ENCODE results near the gene EFNB3. TPM values are rescaled to one million over a fixed set of nuclear protein-coding genes. Genes with fewer than 3 reads are reported as not detected.

The EFNB3 gene
- polyA plus RNA-seq, 1 donor = 21.3 TPM

DNA sequence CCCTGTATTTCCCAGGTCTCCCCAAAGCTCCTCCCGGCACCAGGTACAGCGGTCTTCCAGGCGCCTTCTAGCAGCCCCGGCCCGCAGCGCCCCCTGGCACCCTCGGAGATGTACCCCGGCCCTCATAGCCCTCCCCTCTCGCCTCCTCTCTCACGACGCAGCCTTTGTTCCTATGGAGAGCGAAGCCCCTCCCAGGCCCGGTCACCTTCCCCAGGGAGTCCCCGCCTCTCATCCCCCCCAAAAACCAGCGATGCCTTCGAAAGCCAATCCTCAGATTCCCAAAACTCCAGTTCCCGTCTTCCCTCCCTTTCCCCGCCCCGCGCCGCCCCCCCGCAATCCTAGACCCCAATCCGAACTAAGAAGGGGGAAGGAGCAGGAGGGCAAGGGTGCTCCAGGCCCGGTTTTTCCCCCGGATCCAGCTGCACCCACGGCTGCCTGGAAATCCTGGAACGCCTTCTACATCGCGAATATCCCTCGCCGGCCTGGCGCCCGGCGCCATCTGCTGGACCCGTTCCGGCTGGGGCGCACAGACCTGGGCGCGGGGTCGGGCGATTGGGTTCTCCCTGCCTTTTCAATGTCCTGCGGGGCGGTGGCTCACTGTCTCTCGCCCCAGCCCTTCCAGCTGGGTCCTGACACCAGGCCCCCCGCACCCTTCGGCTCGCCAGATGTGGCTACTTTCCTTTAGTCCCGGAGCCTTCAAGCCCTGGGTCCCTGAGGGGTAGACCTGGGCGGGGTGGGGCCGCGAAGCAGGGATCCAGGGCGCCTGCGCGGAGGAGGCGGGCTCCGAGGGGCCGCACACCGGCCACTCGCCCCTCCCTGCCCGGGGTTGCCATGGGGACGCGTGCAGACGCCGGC is 12.1 kb downstream of the EFNB3 start, which contains the start of gene DNAH2:
TSS of gene DNAH2 (plus strand) at position 844 of the 855 bp plus-strand sequence. CDS start 1,991 bp downstream, outside the sequence.
- DNase-seq = peak; percentile 96

DNA sequence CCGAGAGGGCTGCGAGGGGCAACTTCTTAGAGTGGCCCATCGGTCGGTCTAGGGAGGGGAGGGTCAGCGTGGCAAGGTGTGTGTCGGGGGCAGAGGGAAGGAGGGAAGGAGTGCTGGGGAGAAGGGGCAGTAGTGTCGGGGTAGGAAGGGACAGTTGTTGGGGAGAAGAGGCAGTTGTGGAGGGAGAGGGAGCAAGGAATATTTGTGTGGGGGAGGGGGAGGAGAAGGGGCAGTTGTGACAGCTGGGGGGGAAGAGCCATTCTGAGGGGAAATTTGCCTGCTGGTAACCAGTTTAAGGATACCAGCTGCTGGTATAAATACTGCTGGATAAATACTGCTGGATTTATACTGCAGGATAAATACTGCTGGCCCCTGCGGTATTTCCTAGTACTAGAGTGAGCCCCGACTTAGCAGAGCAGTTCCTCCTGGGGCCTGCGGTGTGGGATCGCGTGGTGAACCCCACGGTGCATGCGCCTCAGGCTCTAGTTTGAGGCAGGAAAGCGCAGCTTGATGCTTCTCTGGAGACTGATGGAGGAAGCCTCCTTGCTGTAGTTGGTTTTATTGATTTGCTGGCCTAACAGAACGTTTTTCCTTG is 12.9 kb downstream of the EFNB3 start:
- peak; percentile 7 for DNase-seq

DNA sequence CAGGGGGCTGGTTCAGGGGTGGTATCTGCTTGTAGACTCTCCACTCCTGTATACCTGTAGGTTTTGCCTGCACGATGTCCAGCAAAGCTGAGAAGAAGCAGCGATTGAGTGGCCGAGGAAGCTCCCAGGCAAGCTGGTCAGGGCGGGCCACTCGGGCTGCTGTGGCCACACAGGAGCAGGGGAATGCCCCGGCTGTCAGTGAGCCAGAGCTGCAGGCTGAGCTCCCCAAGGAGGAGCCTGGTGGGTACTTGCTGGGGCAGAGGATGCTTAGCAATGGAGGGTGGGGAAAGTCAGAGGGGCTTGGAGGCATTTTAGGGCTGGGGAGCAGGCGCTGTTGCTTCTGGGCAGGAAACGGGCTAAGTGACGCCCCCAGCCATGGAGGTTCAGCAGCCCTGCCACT is 14.7 kb downstream of the EFNB3 start:
- no peak for DNase-seq

DNA sequence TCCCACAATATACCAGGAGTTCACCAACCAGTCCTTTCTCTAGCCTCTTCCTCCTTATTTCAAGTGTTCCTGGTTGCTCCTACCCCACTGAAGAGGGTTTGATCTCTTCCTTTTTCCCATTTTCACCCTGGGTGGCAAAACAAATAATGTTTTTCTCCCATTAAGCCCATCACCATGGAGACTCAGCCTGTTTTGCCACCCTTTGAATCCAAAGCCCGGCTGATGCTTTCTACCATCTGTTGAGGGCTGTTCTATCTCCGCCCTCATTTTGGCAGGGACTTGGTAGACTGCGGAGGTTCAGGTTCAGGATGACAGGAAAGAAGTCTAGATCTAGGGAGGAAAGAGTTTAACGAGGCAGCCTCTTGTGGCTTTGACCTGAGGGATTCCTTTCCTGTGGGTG is 15.1 kb downstream of the EFNB3 start:
- no peak for DNase-seq

DNA sequence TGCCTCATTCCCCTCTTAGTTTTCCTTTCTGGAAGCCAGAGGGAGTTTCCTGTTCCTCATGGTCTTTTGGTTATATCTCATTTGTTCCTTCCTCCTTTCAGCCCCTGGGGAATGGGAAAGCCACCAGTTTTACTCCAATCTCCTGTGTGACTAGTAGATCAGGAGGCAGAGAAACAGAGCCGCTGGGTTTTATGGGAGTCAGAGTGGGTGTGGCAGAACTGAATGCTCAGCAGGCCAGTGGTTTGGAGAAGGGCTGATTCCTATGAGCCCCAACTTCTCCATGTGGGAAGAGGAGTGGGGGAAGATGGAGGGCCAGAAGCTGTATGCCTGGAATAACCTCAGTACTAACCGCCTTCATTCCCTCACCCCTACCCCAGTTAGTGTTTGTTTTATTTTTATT is 16.6 kb downstream of the EFNB3 start:
- DNase-seq = no peak

DNA sequence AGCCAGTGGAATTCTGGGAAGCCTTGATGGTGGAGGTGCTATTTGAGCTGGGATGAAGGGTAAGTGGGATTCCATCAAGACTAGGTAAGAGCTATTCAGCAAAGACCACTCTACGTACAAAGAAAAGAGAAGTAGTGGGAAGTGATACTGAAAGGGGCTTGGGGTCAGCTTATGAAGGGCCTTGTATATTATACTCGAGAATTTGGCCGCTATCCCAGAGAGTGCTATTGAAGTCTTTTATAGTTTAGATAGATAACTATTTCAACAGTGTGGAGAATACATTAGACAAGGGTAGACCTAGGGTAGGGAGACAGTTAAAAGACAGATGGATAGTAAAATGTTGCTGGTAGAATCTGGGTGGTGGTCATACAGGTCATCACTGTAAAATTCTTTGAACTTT is 22.9 kb downstream of the EFNB3 start:
- DNase-seq = no peak

DNA sequence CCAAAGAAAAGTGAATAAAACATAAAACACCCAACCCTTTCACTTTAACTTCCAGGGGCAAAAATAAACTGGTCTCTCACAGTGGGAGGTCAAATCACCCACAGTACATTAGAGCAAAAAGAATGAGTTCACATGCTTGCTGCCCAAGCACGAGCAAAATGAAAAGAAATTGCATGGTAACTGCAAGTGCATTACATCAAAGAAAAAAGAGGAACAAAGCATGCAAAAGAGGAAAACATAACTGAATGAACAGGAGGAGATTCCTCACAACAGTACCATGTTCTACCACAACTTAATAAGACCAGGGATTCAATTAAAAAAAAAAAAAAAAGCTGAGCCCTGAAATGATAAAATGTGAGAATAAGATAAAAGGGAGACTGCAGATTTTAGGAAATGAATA is 24.8 kb downstream of the EFNB3 start:
- DNase-seq = no peak

DNA sequence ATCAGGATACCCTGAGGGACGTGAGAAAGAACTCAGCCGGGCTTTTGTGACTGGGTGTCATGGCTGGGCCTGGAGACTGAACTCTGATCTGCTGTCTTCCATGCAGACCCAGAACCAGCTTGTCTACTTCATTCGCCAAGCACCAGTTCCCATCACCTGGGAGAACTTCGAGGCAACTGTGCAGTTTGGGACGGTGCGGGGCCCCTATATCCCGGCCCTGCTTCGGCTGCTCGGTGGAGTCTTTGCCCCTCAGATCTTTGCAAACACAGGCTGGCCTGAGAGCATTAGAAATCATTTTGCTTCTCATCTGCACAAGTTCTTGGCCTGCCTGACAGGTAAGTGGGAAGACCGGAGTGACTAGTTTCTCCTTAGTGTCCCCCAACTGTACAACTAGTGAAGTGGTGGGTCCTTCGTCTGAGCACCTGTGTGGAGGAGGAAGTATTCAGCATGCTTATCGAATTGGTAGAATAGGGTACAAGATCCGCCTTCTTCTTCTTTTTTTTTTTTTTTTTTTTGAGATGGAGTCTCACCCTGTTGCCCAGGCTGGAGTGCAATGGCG is 28.1 kb downstream of the EFNB3 start:
- no peak for DNase-seq

DNA sequence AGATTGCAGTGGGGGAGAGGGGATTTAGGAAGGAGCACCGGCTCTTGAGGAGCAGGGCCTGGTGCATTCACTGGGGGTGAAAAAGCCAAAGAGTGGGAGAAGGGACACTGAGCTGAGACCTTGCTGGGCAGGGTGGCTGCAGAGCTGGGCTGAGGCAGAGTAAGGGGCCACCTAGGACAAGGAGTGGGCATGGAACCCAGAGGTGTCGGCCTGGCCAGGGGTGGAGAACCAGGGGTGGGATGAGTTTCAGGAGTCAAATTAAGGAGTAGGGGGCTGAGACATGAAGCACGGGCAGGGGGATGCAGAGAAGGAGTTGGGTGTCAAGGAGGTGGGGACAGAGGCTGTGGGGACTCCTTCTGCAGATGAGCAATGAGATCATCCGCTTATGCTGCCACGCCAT is 32.6 kb downstream of the EFNB3 start:
- no peak for DNase-seq

DNA sequence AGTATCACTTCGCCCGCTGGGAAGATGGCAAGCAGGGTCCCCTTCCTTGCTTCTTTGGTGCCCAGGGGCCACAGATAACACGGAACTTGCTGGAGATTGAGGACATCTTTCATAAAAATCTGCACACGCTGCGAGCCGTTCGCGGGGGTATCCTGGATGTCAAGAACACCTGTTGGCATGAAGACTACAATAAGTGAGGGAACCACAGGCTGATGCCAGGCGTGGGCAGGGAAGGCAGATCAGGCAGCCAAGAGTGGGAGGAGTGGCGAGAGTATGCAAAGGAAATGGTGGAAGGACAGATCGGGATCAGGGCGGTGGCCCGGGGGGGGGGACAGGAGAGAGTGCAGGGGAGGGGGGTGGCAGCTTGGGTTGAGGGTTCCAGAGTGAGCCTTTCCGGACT is 34.7 kb downstream of the EFNB3 start:
- no peak for DNase-seq

DNA sequence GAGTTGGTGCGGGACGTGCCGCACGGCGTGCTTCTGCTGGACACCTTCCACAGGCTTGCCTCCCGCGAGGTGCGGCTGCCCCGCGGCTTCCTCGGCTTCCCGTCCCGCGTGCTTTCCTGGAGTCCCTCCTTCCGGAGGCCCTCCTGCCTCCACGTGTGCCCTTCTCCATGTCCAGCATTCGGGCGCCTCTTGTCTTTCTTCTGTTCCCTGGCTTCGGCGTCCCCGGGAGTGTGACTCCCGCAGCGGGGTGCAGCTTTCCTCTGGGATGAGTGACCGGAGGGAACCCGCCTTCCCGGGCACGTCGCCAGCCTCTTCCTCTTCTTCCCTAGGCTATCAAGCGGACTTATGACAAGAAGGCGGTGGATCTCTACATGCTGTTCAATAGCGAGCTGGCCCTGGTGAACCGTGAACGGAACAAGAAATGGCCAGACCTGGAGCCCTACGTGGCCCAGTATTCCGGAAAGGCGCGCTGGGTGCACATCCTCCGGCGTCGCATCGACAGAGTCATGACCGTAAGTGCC is 35.5 kb downstream of the EFNB3 start:
- DNase-seq = no peak

DNA sequence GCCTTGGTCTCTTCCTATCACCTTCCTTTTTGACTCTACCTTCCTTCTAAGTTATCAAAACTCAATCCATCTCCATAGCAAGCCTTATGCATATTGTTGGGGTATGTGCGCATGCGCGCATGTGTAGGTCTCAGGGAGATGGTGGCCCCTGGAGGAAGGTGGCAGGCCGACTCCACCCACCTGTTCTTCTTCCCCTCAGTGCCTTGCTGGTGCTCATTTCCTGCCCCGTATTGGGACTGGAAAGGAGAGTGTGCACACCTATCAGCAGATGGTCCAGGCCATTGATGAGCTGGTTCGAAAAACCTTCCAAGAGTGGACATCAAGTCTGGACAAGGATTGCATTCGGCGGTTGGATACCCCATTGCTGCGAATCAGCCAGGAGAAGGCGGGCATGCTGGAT is 37.7 kb downstream of the EFNB3 start:
- DNase-seq = no peak

DNA sequence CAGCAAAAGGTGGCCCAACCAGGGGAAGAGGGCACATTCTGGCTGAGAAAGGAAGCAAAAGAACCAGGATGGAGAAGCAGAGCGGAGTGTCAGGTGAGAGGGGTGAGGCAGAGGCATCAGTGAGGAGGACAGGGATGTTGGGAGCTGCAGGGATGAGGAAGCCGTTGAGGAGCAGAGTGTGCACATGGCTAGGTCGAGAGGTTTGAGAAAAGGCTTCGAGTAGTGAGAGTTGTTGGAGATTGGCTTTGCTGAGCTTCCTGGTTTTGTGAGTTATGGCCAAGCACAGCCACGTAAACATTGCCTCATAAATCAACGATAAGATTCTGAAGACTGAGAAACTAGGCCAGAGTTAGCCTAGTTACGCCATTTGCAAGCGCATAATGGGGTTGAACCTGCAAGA is 39.4 kb downstream of the EFNB3 start:
- peak; percentile 24 for DNase-seq

DNA sequence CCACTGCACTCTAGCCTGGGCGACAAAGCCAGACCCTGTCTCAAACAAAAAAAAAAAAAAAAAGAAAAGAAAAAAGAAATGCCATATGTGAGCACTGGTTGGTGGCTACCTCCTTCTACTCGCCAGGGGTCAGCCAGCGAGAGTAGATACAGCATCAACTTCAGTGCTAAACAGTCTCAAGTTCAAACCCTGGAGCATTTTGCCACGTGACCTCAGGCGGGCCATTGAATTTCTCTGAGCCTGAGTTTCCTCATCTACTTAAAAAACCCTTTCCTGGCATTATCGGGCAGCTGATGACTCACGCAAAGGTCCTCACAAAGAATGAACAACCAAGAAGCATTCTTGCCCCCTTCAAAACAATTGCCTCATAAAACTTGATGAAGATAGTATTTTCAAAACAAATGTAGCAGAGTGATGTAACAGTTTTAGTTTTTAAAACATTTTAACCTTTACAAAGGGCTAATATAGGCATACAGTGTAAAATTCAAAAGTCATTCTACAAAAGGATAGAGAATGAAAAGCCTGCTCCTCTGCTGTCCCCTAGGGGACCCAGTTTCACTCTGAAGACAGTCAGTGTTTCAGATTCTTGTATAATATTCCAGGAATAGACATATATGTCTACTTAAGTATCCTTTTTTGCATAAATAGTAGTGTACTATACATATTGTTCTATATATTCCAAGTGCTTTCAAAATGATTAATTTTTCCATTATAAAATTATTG is 40.9 kb downstream of the EFNB3 start:
- no peak for DNase-seq

DNA sequence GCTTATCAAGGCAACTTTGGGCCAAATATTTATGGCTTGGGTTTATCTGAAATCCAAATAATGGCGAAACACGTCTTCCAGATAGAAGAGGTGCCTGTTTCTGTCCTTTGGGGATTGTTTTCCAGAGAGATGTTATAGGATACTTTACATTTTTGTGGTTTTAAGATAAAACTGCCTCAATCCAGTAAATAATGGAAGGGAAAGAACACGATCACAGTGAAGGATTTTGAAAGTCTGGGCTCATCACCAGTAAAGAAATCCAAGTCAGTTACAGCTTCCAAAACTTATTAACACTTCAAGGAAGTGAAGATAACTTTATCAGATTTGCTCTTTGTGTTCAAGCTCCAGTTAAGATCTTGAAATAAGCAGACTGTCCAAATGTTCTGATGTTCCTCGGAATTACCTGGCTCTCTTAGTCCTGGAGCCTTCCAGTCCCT is 42.7 kb downstream of the EFNB3 start:
- DNase-seq = no peak

DNA sequence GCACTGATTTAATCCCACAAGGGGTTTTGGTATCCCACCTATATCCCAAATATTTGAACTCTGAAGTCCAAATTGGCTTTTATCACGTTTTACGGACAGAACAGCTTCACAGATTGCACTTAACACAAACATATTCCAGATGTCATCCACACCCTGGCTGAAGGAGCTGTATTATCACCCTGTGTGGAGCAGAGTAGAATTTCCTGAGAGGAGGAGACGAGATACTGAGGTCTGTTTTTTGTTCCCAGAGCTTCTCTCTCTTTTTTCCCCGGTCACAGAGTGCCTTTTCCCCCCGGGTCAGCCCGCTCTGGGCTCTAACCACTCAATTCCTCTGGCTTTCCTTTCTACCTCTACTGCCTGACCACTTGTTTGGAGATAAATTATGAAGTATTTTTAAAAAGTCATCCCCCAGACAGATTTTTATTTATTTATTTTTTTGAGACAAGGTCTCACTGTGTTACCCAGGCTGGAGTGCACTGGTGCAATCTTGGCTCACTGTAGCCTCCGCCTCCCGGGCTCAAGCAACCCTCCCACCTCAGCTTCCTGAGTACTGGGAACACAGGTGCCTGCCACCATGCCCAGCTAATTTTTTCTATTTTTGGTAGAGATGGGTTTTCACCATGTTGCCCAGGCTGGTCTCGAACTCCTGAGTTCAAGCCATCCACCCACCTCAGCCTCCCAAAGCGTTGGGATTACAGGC is 43.2 kb downstream of the EFNB3 start:
- no peak for DNase-seq

DNA sequence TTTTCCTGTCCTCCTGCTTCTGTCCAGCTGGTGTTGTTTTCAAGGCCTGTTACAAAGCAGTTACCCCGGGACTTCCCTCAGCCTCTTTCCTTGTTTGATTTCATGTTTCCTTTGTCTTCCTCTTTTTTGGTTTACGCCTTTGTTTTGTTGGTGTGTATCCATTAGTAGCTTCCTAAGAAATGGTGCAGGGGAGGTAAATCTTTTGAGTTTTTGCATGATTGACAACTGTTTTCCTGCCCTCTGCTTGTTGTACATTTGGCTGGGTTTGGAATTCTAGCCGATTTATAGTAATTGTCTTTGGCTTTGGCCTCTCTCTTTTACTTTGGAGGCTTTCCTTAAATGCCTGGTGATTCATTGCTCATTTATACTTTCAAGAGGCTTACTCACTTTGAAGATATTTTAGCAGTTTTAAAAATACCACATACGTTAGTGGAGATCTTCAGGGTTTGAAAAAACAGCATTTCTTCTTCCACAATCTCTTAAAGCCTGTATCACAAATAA is 45.4 kb downstream of the EFNB3 start:
- DNase-seq = no peak

DNA sequence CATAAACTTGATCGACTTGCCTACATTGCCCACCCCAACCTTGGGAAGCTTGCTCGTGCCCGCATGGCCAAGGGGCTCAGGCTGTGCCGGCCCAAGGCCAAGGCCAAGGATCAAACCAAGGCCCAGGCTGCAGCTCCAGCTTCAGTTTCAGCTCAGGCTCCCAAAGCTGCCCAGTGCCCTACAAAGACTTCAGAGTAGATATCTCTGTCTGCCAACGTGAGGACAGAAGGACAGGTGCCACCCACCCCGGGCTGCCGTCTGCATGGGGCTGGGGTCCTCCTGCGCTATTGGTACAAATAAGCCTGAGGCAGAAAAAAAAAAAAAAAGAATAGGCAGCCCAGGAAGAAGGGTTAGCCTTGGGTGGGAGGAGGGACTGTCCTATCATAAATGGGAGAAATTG is 49.7 kb downstream of the EFNB3 start:
- DNase-seq = no peak

DNA sequence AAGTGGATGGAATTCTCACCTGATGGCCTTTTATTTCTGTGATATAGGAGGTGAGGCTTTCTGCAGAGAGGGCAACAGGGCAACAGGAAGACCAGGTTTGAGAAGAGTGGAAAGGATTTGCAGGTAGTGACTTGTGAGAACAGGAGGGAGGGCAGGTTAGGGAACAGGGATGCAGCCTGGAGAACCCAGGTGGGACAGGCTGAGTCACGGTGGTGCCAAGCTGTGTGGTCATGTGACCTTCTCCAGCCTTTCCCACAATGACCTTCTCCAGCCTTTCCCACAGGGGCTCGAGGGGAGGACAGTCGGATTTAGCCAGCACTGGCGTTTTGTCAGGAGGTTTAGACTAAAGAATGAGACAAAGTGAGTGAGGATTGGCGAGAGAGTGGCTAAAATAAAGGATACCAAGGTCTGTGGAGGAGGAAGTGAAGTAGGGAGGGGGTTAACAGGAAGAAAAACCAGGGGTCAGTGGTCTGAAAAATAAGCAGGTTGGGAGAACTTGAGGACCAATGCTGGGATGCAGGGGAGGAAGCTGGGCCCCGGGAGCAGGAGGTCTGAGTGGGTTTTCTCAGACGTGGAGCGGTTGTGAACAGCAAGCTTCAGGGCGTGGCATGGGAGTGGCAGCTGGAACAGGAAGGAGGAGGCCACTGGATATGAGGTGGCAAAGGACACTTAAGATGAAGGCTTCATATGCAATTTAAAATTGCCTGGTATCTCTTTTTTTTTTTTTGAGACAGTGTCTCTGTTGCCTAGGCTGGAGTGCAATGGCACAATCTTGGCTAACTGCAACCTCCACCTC is 50.3 kb downstream of the EFNB3 start:
- no peak for DNase-seq

DNA sequence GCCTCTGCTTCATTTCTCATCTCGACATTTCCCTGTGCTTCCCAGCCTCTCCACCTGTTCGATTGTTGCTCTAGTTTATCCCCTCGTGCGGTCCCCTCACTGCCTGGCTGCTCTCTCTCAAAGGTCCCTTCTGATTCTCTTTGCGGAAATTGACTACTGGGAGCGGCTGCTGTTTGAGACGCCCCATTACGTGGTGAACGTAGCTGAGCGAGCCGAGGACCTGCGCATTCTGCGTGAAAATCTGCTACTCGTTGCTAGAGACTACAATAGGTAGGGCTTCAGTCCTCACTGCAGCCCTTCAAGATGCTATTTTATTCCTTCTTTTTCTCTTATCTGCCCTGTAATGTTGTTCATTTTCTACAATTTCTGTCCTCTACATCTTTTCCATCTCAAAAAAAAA is 52.0 kb downstream of the EFNB3 start:
- no peak for DNase-seq

Measured in left kidney (tissue), 2 donors.